HL-60 (cell line): ENCODE measurements around the gene TMUB1.

Experiments
- DNase-seq, 2 experiments: peaks; one replicate each; pipeline ENCODE4 v3.0.0-alpha.2; 2010 to 2020; ENCODE audit warnings: low read depth in 1 of 2, low spot score in 1 of 2
- H3K27ac ChIP-seq: fragments of 250-450 bp; sonication (Bioruptor Pico); replicated peaks from 2 replicates; pipeline ENCODE4 v1.5.1; 2020; ENCODE audit warnings: mild to moderate bottlenecking, moderate library complexity
- H3K27me3 ChIP-seq: fragments of 250-450 bp; sonication (Bioruptor Pico); 2 replicates; pipeline ENCODE4 v1.5.1; 2021; ENCODE audit warnings: mild to moderate bottlenecking, moderate library complexity; ENCODE audit not compliant: insufficient read depth, poor library complexity, severe bottlenecking
- H3K4me3 ChIP-seq: replicated peaks from 2 replicates; pipeline ENCODE4 v1.5.1; 2011; ENCODE audit warnings: mild to moderate bottlenecking, control low read depth, low read length; ENCODE audit not compliant: insufficient read depth
- CTCF ChIP-seq: IDR thresholded peaks from one replicate; pipeline ENCODE4 v1.5.1; 2011; ENCODE audit warnings: low read length, control low read depth, inconsistent platforms; ENCODE audit not compliant: insufficient read depth
- GABPA ChIP-seq: IDR thresholded peaks from 2 replicates; pipeline ENCODE4 v1.6.1; 2012; ENCODE audit warnings: low read depth
- POLR2AphosphoS5 ChIP-seq: IDR thresholded peaks from 2 replicates; pipeline ENCODE4 v1.6.1; 2012; ENCODE audit warnings: low read depth
- REST ChIP-seq: IDR thresholded peaks from 2 replicates; pipeline ENCODE4 v1.6.1; 2012; ENCODE audit warnings: low read depth; ENCODE audit not compliant: insufficient replicate concordance
- SPI1 ChIP-seq: IDR thresholded peaks from 2 replicates; pipeline ENCODE4 v1.6.1; 2012; ENCODE audit warnings: low read depth, mild to moderate bottlenecking, borderline replicate concordance

TMUB1 gene

GRCh38 chr7:151046603-151047573, 36.4 kb downstream of the TMUB1 start:
- H3K4me3 ChIP-seq = no peak overlapping the region
- no peak overlapping the region for H3K27ac ChIP-seq
- H3K27me3 ChIP-seq = no peaks in the 10 kb centered on the region
- TF ChIP-seq REST (no peak), SPI1 (no peak), POLR2AphosphoS5 (no peak), CTCF (no peak), GABPA (no peak)
- no peak for DNase-seq

- no peak for DNase-seq
- no peak for TF ChIP-seq CTCF
- TF ChIP-seq REST = no peak
- no peaks in the 10 kb centered on the region for H3K27me3 ChIP-seq
- H3K27ac ChIP-seq = no peak overlapping the region
- H3K4me3 ChIP-seq = no peak overlapping the region
These were observed 37.3 kb downstream of the TMUB1 start for GRCh38 chr7:151045967-151046366.

- TF ChIP-seq POLR2AphosphoS5 = no peak
- no peak for TF ChIP-seq CTCF
- no peak for TF ChIP-seq GABPA
- TF ChIP-seq REST = no peak
- no peak for TF ChIP-seq SPI1
- H3K27ac ChIP-seq = no peak overlapping the region
- DNase-seq = no peak
These were observed 38.0 kb downstream of the TMUB1 start for GRCh38 chr7:151045262-151045661.

More at GRCh38 chr7:151045262-151045661, 38.0 kb downstream of the TMUB1 start:
- Histone ChIP-seq H3K27me3 (no peaks in the 10 kb centered on the region), H3K4me3 (no peak overlapping the region)
